HEK293T (cell line): ENCODE measurements around the gene MGST2.

Source experiments
- CTBP1 ChIP-seq: fragments of 450-650 bp; IDR thresholded peaks from 2 replicates; pipeline ENCODE4 v1.6.1; 2016; ENCODE audit warnings: borderline replicate concordance
- HDGF ChIP-seq: fragments of 450-650 bp; IDR thresholded peaks from 2 replicates; pipeline ENCODE4 v1.6.1; 2017; ENCODE audit warnings: antibody characterized with exemption, borderline replicate concordance
- SUZ12 ChIP-seq: fragments of 450-650 bp; IDR thresholded peaks from 2 replicates; pipeline ENCODE4 v1.6.1; 2016; ENCODE audit warnings: mild to moderate bottlenecking
- TARDBP ChIP-seq: fragments of 450-650 bp; IDR thresholded peaks from 2 replicates; pipeline ENCODE4 v1.6.1; 2016

GRCh38 chr4:139686988-139687387, 21.4 kb downstream of the MGST2 start:
- TF ChIP-seq CTBP1 (no peak), SUZ12 (no peak), HDGF (no peak), TARDBP (no peak)
